ENCODE data around the gene TEX13B.
"Not testable (repeated sequence)": the region's sequence is repeated elsewhere in the genome, so short reads cannot be mapped to it uniquely, and the experiment has no call there.

The TEX13B gene, protein sequence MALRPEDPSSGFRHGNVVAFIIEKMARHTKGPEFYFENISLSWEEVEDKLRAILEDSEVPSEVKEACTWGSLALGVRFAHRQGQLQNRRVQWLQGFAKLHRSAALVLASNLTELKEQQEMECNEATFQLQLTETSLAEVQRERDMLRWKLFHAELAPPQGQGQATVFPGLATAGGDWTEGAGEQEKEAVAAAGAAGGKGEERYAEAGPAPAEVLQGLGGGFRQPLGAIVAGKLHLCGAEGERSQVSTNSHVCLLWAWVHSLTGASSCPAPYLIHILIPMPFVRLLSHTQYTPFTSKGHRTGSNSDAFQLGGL

DNA sequence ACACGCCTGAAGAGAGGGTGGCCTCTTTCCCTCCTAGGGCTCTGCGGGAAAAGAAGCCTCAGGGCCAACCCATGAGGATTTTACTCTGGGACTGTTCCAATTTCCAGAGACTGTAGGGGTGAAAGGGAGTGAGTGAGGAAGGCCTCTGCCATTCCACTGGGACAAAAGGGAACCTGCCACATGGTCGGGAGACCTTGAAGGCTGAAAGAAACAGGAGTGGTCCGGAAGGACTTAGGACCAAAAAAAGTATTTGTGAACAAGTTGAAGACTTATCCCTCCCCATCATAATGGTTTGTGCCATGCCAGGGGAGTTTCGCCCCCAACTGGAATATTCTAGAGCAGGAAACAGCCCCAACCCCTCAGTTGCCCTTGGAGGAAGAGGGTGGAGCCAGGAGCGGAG is at the start of gene TEX13B:
Gene TEX13B (minus strand): TSS at position 15 of the 400 bp plus-strand sequence. CDS start 243 bp downstream, outside the sequence.
- DNase-seq (ENCODE audit: low read depth): no peak

DNA sequence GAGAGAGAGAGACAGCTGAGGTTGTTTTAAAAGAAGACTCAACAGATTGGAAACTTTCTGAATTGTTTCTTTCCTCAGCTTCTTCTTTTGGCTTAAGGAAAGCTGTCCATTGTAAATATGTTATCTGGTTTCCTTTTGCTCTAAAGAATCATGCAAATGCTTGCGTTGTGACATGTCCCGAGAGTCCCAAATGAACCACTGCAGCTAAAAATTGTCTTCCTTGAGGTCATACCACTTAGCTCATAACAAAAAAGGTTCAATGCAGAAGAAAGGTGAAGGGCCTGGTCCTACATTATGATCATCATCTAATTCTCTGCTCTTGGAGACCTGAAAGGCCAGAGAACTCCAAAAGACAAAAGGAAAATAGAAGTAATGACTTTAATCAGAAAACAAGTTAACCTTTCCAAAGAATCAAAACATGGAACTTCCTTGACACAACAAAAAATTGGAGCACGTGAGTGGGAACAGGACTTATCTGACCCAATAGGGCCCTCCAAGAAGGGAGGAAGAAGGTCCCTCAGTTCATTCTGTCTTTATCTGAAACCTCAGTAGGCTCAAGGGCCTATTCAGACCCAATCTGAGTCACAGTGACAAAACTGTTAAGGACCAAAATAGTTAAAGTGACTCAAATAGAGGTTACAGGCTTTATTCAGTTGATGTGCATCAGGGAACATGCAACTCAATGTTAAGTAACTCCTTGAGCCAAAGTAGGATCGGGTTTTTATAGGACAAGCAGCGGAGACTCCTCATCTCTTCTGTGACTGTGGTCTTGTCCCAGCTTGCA is 48.0 kb upstream of the TEX13B start:
- no peak for DNase-seq (ENCODE audit: low read depth)

DNA sequence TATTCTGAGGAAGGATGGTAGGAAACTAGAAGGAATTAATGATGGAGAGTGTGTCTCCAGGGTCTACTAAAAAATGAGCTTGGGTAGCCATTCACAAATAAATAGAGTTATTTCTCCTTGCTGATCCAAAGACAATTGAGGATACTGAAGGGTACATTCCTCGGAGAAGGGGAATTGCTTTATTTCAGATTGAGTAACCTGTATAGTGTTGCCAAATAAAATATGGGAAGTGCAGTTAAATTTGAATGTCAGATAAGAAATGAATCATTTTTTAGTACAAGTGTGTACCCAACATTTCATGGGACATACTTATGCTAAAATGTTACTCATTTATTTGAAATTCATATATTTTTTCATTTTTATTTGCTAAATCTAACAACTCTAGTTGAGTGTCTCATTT is 46.7 kb upstream of the TEX13B start:
- no peak for DNase-seq (ENCODE audit: low read depth)

DNA sequence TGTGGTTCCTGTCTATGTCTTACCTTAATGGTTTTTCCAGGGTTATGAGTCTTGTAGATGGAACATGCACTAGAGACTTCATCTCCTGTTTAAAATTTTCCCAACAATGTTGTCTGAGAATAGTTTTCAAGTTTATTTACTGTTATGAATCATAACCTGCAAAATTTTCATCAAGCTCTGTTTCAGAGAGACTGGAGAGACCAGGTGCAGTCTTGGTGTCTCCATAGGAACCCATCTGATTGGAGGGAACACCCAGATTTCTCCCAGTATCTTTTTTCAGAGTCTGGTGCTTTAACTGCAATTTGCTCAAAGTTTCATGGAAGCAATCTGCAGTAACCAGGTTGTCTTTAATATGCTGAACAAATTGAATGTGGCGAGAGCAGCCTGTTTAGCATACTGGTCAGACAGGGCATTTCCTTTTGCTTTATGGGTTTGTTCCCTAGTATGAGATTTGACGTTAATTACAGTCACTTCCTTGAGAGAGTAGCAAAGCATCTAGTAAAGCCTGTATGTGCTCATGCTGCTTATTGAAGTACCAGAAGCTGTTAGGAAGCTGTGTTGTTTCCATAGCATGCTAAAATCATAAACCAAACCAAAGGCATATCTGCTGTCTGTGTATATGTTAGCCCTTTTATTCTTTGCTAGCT is 43.9 kb upstream of the TEX13B start:
- DNase-seq (ENCODE audit: low read depth): no peak

DNA sequence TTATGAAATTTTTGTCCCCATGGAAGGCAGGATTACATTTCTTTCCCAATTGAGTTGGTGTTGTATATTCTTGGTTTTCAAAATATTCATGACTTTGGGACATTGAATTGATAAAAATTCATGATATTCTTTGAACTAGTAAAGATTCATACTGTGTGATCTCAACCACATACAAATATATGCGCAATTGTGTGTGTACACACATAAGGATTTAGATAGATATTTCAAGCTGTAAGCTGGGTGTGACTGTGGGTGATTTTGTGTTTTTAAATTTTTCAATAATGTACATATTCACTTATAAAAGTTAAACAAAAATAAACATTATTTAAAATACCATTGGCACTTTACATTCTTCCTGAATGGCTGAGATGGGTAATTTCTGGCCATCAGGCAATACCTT is 43.2 kb upstream of the TEX13B start:
- no peak for DNase-seq (ENCODE audit: low read depth)

DNA sequence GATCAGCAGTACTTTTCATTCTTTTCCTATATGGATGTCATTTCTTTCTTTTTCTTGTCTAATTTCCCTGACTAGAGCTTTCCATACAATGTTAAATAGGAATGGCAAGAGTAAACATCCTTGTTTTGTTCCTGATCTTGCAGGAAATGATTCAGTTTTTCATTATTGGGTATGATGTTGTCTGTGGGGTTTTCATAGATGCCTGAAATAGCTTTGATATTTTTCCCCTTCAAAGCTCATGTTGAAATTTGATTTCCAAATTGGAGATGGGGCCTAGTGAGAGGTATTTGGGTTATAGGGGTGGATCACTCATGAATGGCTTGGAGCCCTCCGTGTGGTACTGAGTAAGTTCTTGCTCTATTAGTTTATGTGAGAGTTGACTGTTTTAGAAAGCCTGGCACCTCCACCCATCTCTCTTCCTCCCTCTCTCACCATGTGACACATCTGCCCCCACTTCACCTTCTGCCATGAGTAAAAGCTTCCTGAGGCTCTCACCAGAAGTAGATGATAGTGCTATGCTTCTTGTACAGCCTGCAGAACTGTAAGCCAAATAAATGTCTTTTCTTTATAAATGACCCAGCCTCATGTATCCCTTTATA is 40.4 kb upstream of the TEX13B start:
- no peak for DNase-seq (ENCODE audit: low read depth)

DNA sequence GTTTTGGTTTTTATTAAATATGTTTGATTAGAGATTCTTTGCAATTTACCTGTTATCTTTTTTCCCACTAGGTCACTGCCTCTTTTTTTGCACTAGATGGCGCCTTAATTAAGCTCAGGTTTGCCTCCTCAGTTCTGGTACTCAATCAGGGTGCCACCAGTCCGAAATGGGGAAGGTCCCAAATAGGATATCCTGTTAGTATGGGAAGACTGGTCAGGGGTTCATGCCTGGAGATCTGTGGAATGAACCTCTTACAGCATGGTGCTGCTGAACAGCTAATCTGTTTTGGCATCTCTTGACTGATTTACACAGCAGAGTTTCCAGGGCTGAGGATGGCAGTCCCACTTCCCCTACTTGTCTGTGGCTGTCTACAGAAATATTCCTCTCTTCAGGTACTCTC is 38.5 kb upstream of the TEX13B start:
- no peak for DNase-seq (ENCODE audit: low read depth)

DNA sequence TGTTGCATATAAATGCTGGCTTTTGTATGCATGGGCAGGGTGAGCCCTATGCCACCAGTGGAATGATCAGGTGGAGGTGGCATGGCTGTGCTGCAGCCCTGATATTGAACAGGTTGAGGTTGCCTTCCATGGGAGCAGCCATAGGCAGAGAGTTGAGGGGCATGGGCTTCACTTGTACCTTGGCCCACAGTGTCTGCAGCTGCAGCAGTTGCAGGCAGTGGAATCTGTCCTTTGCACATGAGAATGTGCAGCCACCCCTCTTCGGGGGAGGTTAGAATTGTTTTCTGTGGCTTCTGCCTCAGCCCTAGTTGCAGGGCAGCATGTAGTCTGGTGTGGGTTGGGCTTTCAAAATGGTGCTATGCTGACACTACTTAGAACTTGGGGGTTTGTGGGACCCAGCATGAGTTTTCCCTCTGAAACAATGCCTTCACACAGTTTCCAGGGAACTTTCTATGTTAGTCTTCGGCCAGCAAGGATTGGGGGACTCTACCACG is 37.3 kb upstream of the TEX13B start:
- DNase-seq (ENCODE audit: low read depth): no peak

DNA sequence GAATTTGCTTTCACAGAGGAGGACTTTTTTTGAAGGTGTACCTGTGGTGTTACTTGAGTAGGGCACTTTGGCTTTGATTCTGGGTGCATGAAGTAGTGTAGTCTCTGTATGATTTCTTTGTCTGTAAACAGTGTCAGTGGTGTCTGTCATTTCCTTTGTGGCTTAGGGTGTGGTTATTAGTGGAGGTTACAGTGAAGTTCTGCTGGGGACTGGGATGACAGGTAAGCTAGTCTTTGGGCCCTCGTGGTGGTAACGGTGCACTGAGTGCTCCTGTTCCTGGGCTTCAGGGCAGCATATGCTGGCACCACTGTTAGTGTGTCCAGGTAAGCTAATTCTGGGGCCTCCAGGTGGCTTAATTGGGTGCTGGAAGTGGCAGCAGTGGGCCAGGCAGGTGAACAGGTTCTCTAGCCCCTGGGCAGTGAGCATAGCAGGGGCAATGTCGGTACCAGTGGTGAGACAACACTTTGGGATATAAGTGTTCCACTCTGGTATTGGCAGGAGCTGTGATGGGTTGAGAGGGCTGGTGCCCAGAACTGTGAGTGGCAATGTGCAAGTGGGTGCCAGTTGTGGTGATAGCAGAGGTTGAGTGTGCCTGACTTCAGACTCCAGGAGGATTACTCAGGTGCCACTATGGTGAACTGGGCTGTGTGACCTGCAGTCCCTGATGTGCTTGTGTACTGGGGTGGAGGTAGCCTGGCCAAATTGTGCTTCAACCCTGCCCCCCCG is 36.6 kb upstream of the TEX13B start:
- no peak for DNase-seq (ENCODE audit: low read depth)

DNA sequence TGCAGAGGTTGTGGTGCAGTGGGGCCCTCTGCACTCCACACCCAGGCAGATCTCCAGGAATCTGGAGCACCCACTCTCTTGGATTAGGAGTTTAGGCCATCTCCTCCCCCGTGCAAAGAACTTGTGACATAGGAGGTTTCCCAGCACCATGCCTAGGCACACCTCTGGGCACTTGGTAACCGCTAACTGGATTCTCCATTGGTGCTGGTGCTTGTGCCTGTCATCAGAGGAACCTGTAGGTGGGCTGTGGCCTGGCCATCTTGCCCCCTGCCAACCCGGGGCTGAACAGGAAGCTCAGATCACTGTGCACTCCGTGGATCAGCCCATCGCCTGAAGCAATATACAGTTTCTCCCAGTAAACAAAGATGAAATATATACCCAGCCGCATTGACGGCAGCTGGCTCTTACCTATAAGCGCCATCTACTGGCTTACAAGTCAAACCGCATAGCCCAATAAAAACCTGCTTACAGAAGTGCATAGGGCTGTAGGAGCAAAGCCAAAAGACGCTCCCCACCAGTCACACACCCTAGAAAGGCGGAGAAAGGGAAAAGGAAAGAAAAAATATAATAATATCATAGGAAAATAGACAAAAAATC is 19.1 kb upstream of the TEX13B start:
- DNase-seq (ENCODE audit: low read depth): no peak

DNA sequence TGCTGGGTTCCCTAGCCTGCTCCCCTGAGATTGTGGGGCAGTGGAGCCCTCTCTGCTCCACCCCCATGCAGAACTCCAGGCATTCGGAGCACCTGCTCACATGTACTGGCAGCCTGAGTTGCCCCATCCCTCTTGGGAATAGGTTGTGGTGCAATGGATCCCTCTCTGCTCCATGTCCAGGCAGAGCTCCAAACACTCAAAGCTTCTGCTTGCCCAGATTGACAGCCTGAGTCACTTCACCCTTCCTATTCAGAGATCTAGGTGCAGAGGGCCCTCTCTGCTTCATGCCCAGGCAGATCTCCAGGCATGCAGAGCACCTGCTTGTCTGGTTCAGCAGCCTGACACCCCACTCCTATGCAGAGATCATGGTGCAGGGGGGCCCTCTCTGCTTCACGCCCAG is 18.6 kb upstream of the TEX13B start:
- no peak for DNase-seq (ENCODE audit: low read depth)

DNA sequence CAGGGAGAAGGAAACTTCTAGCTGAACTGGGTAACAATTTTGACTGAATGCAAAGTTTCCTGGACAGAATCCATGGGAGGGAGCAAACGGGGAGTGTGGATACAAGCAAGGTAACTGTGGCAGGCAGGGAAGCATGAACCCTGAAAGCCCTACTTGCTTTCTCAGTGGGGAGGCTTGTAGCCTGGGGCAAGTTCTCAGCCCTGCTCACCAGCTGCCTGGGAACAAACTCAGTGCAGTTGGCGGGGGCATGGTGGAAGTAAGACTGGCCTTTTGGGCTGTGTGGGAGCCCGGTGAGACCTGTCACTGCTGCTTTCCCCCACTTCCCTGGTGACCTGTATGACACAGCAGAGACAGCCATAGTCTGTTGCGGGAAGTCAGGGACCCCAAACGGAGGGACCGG is 14.0 kb upstream of the TEX13B start:
- DNase-seq (ENCODE audit: low read depth): no peak

DNA sequence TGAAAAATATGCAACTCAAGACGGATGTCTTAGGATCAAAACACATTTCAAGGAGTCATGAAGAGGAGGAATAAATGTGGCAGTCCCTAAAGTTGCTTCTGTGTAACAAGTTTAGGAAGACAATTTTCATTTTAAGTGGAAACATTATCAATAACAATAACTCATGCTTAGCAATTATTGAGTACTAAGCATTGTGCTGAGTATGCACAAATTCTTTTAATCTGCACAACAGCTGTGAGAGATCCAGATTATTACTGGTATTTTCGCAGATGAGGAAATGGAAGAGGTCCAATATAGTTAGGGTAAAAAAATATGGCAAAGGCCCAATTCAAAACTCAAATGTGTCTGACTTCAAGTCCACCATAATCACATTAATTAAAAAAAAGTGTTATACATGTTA is 2.9 kb upstream of the TEX13B start:
- no peak for DNase-seq (ENCODE audit: low read depth)

DNA sequence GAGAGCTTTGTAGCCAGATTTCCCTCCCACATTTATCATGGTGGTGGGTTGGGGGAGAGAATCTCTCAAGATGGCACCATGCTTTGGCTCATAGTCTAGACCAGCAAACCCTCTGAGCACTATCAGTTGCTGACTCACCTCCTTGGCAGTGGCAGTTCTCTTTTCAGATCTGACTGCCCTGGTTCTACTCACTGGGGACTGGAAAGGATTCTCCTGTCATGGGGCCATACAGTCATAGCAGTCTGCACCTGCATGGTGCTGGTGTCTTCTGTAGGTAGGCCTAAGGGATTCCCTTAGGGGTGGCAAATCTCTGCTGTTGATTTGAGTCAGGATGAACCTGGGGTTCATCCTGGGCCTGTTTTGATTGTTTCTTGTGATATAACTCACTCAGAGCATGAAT is 2.6 kb downstream of the TEX13B start:
- DNase-seq (ENCODE audit: low read depth): no peak

DNA sequence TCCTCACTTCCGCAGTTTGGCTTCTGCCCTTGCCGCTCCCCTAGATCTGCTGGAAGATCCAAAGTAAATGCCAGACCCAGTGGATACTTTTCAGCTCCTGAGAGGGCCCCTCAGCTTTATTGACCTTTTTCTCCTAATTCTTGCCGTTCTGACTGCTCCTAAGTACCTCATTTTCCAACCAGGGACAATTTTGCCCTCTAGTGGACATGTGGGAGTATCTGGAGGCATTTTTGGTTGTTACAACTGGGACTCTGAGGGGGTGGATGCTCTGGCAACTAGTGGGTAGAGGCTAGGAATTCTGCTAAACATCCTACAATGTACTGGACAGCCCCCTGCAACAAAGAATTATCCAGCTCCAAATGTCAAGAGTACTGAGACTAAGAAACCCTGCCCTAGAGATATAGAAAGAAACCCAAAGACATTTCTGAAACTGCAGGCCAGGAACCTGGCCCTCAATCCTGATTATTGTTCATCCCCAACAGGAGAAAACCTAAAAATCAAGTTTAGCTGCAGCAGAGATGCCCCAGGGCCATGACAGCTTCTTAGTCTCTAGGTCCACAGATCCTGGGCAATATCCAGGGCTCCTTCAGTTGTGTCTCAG is 3.4 kb downstream of the TEX13B start:
- DNase-seq (ENCODE audit: low read depth): no peak

DNA sequence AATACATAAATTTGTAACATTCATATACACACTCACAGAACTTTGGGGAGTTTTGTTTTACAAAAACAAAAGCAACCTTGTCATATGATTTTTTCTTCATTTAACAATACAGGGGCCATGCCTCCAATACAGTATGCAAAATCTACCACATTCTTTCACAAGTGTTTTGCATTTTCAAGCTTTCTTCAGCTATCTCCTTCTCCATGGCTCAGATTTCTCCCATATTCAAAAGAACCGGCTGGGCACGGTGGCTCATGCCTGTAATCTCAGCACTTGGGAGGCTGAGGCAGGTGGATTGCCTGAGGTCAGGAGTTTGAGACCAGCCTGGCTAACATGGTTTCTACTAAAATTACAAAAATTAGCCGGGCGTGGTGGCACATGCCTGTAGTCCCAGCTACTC is 4.1 kb downstream of the TEX13B start:
- DNase-seq (ENCODE audit: low read depth): no peak

DNA sequence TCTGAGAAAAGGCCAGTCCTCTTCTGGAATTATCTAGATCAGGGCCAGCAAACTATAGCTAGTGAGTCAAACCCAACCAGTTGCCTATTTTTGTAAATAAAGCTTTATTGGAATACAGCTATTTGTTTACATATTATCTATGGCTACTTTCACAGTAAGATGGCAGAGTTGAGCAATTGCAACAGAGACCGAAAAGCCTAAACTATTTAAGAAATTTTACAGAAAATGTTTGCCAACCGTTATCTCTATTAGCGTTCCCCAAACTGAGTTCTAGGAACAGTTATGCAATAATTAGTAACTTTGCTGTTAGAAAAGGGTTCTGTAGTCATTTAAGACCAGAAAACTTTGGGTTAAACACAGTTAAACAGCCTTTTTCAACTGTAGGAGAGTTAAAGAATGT is 10.5 kb downstream of the TEX13B start:
- DNase-seq (ENCODE audit: low read depth): no peak

DNA sequence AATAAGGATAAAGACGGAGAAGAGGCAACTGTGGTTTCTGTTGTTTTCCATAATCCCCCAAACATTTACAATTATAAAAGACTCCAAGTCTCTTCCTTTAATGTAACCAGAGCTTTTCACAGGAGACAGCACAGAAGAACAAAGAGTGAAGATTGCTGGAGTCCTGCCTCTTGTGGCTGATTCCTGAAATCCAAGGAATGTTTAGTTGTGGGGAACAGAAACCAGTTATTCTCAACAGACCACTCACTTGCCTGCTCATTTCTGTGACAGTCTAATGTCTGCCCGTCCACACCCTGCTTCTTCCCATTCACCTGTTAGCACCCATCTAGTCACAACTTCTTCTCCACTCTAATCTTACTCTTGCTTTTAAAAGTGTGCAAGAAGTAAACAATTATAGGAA is 12.1 kb downstream of the TEX13B start:
- DNase-seq (ENCODE audit: low read depth): no peak

DNA sequence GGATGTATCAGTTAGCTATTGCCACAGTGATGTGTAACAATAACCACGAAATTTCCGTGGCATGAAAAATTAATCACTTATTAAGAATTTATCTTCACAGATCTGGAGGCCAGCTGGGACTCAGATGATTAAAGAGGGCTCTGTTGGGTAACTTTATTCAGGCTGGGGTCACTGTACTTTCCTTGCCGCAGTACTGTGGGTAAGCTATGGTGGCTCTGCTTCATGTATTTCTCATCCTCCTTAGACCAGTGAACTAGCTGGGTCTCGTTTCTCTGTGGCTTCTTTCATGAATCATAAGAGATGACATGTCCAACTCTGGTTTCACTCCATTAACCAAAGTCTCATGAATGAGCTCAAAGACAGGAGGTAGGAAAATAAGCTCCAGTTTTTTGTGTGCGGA is 13.5 kb downstream of the TEX13B start:
- no peak for DNase-seq (ENCODE audit: low read depth)

DNA sequence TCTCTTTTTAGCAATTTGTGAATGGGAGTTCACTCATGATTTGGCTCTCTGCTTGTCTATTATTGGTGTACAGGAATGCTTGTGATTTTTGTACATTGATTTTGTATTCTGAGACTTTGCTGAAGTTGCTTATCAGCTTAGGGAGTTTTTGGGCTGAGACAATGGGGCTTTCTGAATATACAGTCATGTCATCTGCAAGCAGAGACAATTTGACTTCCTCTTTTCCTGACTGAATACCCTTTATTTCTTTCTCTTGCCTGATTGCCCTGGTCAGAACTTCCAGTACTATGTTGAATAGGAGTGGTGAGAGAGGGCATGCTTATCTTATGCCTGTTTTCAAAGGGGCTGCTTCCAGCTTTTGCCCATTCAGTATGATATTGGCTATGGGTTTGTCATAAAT is 26.8 kb downstream of the TEX13B start:
- DNase-seq (ENCODE audit: low read depth): not testable (repeated sequence)

DNA sequence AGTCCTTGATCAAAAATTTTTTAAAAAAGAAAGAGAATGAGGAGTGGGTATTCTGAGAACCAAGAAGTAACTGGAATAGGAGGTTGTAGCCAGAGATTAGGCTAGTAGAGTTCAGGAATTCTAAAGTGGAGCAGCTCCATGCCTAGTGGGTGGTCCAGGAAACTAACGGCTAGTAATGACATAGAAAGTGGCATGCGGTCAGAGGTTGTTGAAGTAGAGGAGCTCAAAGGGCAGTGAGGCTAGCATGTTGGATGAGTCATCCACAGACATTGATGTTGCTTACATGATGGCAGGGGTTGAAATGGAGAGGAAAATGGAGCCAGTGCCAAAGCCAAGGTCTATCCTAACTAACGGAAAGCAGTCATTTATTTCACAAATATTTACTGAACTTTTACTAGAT is 42.1 kb downstream of the TEX13B start:
- DNase-seq (ENCODE audit: low read depth): no peak
